HG03457 (cell line): ENCODE results near the gene RNF223.
"Not testable (repeated sequence)": the region's sequence is repeated elsewhere in the genome, so short reads cannot be mapped to it uniquely, and the experiment has no call there.

Source experiments
- ATAC-seq: cut with Tn5 transposase; IDR thresholded peaks from one replicate; pipeline ENCODE4 v1.9.1; 2021; ENCODE audit warnings: moderate number of reproducible peaks; ENCODE audit not compliant: unreplicated experiment

The RNF223 gene

GRCh38 chr1:1031659-1032235 lies 42.4 kb downstream of the RNF223 start:
- ATAC-seq, result no peak

GRCh38 chr1:1030867-1031658 lies 43.0 kb downstream of the RNF223 start:
- ATAC-seq, result not testable (repeated sequence)

- no peak for ATAC-seq
Observed at GRCh38 chr1:1027791-1028190, 46.3 kb downstream of the RNF223 start.

GRCh38 chr1:1026599-1027413 lies 47.3 kb downstream of the RNF223 start:
- no peak for ATAC-seq

- ATAC-seq, result no peak
Observed at GRCh38 chr1:1025730-1026129, 48.4 kb downstream of the RNF223 start.

- ATAC-seq, result no peak
Observed at GRCh38 chr1:1024771-1025699, 49.1 kb downstream of the RNF223 start.

GRCh38 chr1:1024149-1024770 lies 49.8 kb downstream of the RNF223 start:
- ATAC-seq, result no peak

- ATAC-seq, result no peak
Observed at GRCh38 chr1:1023700-1024099, 50.4 kb downstream of the RNF223 start.

- ATAC-seq, result no peak
Observed at GRCh38 chr1:1022302-1023009, 51.6 kb downstream of the RNF223 start.

GRCh38 chr1:1021920-1022259 lies 52.2 kb downstream of the RNF223 start:
- ATAC-seq, result no peak

GRCh38 chr1:1021010-1021919 lies 52.8 kb downstream of the RNF223 start:
- no peak for ATAC-seq
